Stimulated activated CD4-positive, alpha-beta T cell treated with anti-CD3 and anti-CD28 coated beads, Interleukin-4, amount 100 ng/mL, for 24 hours (primary cell): Measurements from ENCODE around the gene SORT1.
"Not testable (repeated sequence)": the region's sequence is repeated elsewhere in the genome, so short reads cannot be mapped to it uniquely, and the experiment has no call there.

Experiments
- DNase-seq: peaks from one replicate; pipeline ENCODE4 v3.0.0-alpha.2; 2020

Gene SORT1

DNA sequence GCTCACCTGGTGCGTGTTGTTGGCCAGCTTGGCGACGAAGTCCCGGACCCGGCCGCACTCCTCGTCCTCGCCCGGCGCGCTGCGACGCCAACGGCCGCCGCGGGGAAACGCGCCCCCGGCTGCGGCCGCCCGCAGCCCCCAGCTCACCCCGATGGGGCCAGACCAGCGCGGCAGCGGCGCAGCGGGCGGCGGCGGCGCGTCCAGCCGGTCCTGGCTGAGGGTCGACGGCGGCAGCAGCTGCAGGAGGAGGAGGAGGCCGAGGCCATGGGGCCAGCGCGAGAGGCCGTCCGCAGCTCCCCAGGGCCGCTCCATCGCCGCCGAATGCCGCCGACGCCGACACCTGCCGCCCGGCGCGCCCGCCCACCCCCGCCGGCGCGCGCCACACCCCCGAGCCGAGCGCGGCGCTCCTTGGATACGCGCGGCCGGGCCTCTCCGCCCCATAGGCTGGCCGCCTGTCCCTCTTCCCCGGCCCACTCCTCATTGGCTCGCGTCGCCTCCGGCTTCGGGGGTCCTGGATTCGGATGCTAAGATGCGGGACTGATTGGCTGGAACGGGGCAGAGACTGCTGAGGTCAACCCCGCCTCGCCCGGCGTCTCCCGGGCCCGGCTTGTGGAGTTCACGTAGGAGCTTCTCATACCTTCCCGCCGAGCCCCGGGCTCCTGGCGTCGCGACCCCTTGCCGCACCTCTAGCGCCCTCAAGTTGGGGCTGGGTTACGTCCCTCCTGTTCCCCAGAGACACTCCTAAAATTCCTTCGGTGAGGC lies at the start of gene SORT1:
TSS of gene SORT1 (minus strand) at position 338 of the 762 bp plus-strand sequence. CDS start at position 312, 26 bp downstream.
- DNase-seq = peak; percentile 47

DNA sequence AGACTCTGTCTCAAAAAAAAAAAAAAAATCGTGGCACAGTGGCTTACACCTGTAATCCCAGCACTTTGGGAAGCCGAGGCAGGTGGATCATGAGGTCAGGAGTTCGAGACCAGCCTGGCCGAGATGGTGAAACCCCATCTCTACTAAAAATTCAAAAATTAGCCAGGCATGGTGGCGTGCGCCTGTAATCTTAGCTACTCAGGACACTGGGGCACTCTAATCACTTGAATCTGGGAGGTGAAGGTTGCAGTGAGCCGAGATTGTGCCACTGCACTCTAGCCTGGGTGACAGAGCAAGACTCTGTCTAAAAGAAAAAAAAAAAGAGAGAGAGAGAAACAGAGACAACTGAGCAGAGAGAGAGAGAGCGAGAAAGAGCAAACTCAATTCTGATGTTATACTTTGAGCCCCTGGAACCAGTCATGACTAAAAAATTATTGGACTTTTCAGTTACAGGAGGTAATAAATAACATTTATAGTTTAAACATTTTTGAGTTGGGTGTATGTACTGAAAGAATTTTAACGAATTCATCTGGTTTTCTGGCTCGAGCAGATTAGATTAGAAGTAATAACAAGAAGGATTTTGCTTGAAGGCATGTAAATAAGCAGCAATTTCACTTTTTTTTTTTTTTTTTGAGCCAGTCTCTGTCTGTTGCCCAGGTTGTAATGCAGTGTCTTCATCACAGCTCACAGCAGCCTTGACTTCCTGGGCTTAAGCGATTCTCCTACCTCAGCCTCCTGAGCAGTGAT lies 48.4 kb upstream of the SORT1 start:
- not testable (repeated sequence) for DNase-seq

DNA sequence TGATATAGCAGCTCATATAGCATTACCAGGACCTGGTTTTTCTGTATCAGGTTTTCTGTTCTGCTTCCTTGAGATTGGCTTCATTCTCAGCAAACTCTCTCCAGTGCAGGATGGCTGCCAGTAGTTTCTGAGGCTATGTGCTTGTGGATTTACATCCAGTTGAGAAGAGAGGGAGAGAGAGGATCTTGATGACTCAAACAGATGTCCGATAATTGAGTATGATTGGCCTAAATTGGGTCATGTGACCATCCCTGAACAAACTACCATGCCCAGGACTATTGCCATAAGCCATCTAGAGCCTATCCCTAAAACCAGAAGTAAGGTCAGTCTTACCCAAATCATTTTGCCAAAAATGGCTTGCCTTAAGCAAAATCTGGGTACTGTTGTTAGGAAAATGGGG lies 46.6 kb upstream of the SORT1 start:
- no peak for DNase-seq

DNA sequence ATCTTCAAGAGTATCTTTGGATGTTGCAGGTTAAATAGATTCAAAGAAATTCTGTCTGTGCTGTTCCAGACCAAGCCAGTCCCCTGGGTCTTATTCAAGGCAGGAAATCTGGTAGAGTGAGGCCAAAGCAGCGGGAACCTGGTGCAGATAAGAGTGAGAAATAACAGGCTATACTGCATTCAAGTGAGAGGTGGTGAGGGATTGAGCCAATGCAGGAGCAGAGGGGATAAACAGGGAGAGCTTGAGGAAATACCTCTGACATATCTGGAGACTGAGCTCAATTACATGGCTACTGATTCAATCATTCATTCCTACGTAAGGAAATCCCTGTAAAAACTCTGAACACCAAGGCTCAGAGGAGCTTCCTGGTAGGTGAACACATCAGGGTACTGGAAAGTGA lies 45.8 kb upstream of the SORT1 start:
- DNase-seq = no peak

DNA sequence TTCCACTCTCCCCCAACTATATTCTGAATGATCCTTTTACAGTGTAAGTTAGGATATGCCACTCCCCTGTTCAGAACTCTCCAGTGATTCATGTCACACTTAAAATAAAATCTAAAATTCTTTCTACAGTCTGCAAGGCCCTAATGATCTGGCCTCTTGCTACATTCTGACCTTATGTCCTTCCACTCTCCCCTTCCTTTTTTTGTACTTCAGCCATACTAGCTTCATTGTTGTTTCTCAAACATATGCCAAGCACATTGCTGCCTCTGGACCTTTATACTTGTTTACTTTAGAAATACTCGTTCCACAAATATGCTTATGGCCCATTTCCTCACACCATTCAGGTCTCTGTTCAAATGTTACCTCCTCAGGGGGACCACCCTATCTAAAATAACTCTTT lies 43.4 kb upstream of the SORT1 start:
- DNase-seq = no peak

DNA sequence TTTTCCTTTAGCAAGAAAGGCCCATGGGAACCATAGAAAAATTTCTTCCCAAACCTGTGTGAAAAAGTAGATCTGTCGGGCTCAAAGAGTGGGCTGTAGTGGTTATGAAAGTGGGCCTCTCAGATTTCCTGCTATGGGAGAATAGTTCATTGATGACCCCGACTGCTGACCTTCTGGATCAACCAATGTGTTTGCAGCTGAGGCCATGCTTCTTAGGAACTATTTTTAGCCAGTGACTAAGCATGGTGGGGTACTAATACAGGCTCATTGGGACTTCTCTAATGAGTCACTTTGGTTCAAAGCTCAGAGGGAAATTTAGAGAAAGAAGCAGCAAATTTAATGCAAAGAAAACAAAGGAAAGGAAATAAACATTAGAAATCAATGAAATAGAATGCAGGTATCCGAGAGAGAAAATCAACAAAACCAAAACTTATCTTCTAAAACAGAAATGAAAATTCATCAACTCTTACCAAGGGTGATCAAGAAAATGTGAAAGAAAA lies 41.1 kb upstream of the SORT1 start:
- peak; percentile 8 for DNase-seq

DNA sequence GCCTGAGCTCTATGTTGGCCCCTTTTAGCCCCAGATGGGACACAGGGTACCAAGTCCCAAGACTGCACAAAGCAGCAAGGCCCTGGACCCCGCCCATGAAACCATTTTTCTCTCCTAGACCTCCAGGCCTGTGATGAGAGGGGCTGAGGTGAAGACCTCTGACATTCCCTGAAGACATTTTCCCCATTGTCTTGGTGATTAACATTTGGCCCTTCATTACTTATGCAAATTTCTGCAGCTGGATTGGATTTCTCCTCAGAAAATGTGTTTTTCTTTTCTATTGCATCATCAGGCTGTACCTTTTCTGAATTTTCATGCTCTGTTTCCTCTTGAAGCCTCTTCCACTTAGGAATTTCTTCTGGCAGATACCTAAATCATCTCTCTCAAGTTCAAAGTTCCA lies 36.8 kb upstream of the SORT1 start:
- DNase-seq = no peak

DNA sequence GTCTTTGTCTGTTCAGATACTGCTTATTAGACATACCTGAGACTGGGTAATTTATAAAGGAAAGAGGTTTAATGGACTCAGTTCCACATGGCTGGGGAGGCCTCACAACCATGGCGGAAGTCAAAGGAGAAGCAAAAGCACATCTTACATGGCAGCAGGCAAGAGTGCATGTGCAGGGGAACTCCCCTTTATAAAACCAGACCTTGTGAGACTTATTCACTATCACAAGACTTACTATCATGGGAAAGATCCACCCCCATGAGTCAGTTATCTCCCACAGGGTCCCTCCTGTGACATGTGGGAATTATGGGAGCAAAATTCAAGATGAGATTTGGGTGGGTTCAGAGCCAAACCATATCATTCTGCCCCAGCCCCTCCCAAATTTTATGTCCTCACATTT lies 35.6 kb upstream of the SORT1 start:
- DNase-seq = no peak

DNA sequence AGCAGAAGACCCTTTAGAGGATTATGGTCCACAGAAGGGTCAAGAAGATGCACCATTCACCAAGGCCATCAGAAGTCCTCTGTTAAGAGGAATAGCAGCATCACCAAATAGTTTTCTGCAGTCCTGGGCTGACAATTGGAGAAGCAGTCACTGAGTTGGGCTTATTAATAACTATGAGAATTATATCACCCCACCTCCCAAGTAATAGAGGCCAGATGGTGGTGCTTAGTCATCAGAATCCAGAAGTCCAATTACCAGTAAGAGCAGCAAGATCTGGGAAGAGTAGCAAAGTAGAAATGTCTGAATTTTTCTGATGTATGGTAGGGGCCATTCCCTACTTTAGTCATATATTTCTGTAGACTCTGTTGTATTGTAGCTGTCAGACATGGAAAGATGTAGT lies 34.6 kb upstream of the SORT1 start:
- DNase-seq = no peak

DNA sequence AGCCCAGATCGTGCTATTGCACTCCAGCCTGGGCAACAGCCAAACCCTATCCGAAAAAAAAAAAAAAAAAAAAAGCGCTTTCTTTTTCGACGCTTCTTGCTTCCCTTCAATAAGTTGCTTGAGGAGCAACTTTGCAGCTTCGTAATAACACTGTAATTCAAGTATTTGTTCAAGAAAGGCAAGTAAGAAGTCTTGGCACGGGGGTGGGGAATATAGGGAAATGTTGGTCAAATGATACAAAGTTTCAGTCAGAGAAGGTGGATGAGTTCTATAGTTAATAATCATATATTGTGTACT lies 29.4 kb upstream of the SORT1 start:
- DNase-seq = no peak

DNA sequence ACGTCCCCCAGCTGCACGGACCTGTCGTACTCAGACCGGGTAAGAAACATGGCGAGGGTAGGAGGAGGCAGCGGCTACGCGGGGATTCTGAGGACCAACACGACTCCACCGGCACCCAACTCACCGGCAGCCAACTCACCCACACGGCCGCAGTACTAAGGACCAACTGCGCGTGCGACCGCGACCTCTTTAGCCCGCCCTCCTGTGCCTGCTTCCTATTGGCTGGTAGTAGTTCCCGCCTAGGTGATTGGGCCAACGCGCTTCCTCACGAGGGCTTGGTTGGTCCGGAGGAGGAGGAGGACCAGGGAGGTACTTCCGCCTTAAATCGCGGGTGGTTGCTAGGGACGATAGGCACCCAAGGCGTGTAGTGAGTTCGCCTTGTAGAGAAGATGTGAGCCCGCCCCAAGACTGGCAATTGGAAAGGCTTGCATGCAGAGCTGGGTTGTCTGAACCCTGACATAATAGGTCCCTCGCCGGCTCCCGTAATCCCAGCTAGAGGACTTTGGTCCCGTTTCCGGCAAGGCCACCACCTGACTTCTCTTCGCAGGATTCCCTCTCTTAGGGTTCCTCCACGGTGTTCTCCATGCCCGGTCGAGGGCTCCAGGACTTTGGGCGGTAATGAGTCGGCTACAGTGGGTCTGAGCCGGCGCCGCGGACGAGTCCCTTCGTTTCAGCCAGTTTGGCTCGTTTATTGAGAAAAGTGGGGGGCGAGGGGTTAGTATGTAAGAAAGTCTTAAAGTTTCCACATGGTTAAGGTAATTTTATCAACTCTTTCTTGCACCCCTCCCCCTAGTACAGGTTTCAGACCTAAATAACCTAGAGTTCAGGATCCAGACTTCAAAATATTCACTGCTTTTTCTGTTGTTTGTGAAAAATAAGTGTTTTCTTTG lies 28.8 kb upstream of the SORT1 start, which contains the start of gene PSMA5:
TSS of gene PSMA5 (minus strand) at position 168 of the 890 bp plus-strand sequence. CDS start at position 50, 118 bp downstream.
- peak; percentile 97 for DNase-seq

DNA sequence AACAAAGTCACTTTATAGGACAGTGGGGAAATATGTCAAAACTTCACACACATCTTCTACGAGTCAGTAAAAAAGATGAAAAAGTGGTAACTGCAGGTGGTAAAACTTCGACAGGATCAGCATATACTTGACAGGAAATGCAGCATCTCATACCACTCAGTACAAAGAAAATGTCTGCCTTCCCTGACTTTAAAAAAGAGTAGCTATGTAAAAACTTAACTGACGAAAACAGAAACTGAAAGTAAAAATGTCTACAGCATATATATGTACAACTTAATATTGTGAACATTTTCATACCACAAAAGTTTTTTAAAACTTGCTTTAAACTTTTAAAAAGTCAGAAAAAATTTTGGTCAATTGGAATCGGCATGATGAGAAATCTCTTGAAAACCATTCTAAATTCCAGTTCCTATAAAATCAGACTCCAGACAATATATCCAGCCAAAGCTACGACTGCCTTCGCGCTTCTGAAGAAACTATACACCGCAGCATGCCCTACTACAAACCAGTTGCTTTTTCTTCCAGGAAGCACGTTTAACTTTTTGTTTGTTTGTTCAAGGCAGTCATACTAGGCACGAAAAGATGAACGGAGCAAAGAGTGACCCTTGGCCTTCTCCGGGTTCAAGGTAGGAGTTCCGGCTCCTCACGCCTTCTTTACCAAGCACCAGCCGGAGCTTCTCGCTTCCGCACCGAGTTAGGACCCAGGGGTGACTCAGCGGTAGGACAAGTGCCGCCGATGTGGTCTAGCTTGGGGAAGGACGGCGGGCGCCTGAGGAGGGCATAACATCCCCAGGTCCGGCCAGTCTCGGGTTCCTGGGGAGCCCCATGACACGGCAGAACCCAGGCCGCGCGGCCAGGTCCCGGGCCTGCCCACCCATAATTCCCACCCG lies 27.9 kb upstream of the SORT1 start:
- DNase-seq = peak; percentile 70

DNA sequence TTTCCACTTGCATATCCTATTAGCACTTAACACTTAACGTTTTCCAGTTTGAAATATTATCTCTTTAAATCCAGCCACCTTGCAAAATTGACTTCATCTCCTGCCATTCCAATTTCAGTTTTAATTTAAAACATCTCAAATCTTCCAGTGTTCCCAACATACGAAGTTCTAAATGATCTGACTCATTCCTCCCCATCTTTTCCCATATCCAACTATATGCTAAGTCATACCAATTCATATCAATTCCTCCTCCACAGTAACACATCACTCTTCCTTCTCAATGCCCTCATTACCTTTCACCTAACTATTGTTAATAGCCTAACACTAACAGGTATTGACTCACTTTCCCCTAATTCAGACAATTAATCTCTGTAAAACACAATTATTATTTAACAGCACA lies 25.8 kb upstream of the SORT1 start:
- no peak for DNase-seq

DNA sequence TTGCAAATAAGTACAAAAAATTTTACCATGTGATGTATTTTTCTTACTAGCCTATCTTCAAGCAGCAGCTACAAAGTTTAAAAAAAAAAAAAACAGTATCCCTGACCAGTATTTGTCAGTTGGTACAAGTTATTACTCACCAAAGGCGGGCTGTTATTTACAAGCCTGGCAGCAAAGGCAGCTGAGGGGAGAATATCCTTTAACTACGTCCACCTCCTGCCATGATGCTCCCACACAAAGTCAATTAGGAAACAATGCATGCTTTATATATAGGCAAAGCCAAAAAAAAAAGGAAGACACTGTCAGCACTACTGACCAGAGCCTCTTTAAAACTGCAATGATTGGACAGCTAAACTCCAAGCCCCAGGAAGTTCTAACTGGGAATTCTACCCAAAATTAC lies 14.8 kb upstream of the SORT1 start:
- DNase-seq = no peak

DNA sequence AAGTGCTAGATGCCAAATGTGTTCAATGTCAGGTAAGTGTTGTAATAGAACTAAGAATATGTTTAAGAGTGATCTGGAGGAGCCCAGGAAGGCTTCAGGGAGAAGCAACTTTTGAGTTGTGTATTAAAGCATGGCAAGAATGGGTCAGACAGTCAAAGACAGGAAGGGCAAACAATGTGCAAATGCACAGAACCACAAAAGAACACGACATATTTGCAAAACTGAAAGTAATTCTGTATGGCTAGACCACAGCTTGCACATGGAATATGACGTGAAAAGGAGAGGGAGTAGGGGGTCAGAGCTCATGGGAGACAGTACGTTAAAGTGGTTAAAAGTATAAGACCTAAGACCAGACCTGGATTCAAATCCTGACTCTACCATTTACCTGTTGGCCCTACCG lies 7.1 kb upstream of the SORT1 start:
- DNase-seq = no peak

DNA sequence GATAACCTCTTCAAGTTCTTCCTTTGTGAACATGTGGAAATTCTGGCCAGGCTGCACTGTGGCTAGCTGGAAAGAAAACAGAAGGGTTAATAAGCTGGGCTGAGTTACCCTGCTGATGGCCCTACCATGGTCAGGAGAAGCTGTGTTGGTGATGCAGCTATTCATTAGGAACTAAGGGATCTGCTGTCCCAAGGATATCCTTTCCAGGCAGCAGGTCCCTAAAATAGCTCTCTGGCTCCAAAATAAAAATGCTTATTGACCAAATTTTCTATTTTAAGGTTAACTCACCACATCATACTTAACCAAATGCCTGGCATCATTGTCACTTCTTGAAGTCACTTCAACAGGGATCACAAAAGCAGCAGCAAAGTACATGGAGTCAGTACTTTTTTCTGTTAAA lies 4.3 kb upstream of the SORT1 start:
- no peak for DNase-seq

DNA sequence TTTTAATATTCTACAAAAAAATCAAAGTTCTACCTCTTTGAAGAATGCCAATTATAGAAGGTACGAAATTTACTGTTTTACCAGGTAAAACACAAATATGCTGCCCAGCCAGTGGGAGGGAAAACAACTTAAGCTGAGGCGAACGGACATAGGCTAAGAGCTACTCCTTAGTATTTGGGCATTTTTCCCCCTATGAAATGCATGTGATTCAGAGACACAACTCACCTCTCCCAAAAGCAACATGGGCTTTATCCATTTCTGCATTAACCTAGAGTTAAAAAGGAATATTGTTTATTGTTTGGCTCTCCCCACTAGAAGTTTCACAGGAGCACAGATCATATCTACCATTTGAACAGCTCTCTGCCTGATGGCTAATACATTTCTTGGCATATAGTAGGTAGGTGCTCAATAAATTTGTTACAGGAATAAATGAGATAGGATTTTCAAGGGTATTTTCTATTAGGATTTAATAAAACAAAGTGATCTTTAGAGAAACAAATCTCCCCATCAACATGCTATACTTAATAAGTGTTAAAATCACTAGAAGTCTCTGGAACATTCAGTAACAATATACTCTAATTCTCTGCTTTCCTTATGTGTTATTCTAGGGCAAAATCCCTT lies 2.4 kb upstream of the SORT1 start:
- no peak for DNase-seq

DNA sequence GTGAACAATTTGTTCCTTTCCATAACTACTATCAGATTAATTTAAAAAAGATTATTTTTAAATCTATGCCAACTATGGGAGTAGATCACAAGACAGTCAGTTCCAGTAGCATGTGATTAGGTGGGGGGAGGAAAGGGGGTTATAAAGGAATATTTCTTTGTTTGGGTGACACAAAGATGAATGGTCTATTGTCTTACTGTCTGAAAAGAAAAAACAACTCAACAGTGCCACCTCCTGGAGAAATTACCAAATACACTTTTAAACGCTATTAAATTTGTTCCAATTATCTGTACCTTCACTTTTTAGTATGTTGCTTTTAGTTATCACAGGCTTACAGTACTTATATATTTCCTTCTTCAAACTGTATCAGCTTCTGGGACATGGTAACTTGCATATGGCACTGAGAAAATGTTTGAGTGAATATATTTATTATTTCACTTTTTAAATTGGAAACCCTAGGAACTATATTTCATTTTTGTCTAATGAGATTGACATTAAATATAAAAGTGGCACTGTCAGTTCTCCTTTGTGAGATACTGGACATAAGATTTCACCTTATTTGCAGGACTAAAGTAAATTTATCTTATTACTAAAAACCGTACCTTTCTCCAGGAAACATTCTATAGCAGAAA lies 1.7 kb upstream of the SORT1 start:
- DNase-seq = peak; percentile 27

DNA sequence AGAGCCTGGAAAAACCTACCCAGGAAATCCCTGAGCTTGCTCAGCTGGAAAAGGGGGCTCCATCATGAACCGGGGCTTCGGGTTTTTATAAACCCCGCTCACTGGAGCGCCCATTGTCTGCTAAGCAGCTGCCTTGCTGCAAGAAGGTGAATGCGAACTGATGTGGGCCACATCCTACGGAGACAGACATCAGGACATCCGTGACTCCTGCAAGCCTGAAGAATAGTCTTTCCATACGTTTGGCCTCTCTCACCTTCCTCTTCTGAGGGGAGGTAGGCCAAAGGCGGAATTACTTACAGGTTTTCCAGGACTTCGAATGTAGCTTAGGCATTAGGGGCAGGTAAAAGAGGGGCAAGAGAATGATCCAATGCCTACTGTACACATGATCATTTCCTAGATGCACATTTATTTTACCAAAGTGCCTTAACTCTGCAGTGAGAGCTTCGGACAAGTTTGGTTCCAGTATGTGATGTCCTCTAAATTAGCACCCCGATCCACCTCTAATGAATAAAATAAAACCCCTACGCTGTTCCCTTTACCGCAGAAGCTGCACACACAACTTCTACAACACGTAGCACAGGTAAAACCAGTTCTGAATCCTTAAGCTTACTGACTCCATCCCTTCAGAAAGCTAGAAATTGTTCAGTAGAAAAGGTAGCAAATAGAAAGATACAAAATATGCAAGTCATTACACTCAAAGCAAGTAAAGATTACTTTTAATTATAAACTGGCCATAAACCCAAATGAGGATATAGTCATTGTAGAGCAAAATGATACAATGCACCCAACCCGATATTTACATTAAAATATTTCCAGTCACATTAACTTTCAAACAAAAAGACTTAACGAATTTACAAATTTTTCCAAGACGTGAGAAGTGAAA lies 866 bp upstream of the SORT1 start:
- no peak for DNase-seq

DNA sequence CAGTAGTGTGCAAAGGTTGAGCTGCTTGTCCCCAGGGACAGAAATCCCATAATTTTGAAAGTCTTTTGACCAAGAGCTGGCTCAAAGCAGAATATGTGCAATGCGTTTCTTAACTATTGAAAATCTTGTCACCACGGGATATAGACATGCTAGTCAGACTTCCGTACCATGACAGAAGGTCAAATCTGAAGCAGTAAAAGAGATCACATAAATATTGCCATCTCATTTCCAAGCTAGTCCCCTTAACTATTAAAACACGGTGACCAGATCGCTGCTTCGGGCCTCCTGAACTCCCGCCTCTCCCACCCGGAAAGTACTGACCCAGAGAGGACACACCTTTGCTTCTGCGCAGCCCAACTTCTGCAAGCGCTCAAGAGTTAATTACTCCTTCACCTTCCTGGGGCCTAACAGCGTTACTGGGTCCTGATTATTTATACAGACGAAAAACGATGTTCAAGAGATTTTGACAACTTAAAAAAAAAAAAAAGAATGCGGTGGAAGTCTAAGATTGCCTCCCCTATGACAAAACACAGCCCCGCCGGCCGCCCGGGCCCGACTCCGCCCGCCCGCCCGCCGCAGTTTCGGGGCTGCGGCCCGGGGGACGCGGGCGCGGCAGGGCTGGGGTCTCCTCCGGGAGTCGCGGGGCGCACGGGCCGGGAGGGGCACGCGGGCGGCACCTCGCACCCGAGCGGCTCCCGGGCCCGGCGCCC lies 692 bp downstream of the SORT1 start:
- no peak for DNase-seq
